GM12878 (cell line): ENCODE results near the gene MMD. TPM values are rescaled to one million over a fixed set of nuclear protein-coding genes. Genes with fewer than 3 reads are reported as not detected.
A peak's percentile ranks its signal among the peaks of the same experiment; 100 is the strongest.

Experiments used
- ELK1 ChIP-seq: IDR thresholded peaks from 2 replicates; pipeline ENCODE4 v1.6.1; 2012; ENCODE audit warnings: low read depth, low read length, improper control_type of control experiment
- LARP7 ChIP-seq: fragments of 450-650 bp; IDR thresholded peaks from 2 replicates; pipeline ENCODE4 v1.6.1; 2017; ENCODE audit warnings: mild to moderate bottlenecking
- POU2F2 ChIP-seq: IDR thresholded peaks from 3 replicates; pipeline ENCODE4 v1.6.1; 2011; ENCODE audit warnings: low read depth, mild to moderate bottlenecking, low read length, borderline replicate concordance
- SPI1 ChIP-seq: IDR thresholded peaks from 2 replicates; pipeline ENCODE4 v1.6.1; 2011; ENCODE audit warnings: low read depth, mild to moderate bottlenecking, low read length, moderate library complexity, borderline replicate concordance; ENCODE audit not compliant: insufficient read depth
- ZNF687 ChIP-seq: fragments of 450-650 bp; IDR thresholded peaks from 2 replicates; pipeline ENCODE4 v1.6.1; 2017; ENCODE audit warnings: mild to moderate bottlenecking, moderate library complexity
- polyA plus RNA-seq, 11 experiments: library from polyadenylated mRNA; depleted of rRNA in 4 of 11; unstranded in 6 of 11; stranded (reverse) in 5 of 11; fragments of >200 nt; fragmentation: Nextera tagmentation in 4 of 11; fragmentation: Illumina TruSeq in 1 of 11; extraction: Ambion mirVana in 4 of 11; extraction: Trizol in 1 of 11; gene quantifications; 1 replicate in 1 of 11; 2 replicates in 10 of 11; pipeline versions ENCODE4 v1.2.1 to v1.2.3, GENCODE V29; 2011 to 2016; ENCODE audit warnings: inconsistent platforms in 2 of 11, missing spikeins in 2 of 11, low read depth in 1 of 11
- total RNA-seq, 4 experiments: library from RNA; depleted of rRNA in 3 of 4; stranded (reverse); fragments of >200 nt in 3 of 4; fragmentation: Illumina TruSeq in 1 of 4; extraction: Trizol in 1 of 4; gene quantifications; 2 replicates each; pipeline versions ENCODE4 v1.2.1 to v1.2.3, GENCODE V29; 2013 to 2021
- TF ChIP-seq, protein P1 (sequence below): IDR thresholded peaks from 2 replicates; pipeline ENCODE4 v1.6.1; 2011; ENCODE audit warnings: low read depth, mild to moderate bottlenecking, low read length, moderate library complexity, borderline replicate concordance; ENCODE audit errors: extremely low read depth

Gene MMD
- total and polyA plus RNA-seq, 10 of the 15 experiments (the other 5 are each of a cell fraction or from before 2014, with no cell fraction given), result 8.0 to 46.7 (median 22.3) TPM

DNA sequence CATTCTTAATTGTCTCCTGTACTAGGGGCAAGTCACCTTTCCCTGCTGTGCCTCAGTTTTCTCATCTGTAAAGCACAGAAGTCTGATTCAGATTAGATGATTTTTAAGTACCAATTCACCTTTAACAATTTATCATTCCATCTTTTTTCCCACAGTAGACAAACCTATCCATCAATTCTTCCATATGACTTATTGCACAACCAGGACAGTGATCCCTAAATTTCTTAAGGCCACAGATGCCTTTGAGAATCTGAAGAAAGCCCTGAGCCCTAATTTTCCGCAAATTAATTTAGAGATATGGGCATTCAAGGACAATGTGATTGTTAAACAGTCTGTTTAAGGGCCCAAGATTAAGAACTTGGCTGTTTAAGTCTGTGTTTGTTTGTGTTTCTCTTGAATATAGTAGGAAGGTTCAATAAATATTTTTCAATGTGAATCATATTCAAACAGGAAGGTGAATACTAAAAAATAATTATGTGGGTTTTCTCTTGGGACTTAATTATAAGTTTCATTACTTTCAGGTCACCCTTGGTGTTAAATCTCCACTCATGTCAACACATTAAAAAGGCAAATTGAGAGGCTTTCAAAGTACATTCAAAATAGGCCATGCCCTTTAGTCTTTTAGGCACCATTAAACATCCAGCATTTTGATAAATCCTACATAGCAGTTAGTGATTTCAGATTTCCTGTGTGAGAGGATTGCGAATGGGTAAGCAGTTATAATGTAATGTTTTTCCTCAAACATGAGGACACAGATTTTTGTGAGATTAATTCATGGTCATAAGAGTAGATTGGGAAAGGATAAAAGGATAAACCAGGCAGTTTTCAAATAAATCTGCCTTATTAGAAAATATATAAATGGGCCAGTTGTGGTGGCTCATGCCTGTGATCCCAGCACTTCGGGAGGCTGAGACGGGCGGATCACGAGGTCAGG lies 34.9 kb upstream of the MMD start (continued):
- TF ChIP-seq ZNF687 (peak; percentile 53; the same call in 1 of the 2 replicates), ELK1 (no peak), LARP7 (no peak), POU2F2 (no peak), SPI1 (no peak)
- TF ChIP-seq, protein P1, sequence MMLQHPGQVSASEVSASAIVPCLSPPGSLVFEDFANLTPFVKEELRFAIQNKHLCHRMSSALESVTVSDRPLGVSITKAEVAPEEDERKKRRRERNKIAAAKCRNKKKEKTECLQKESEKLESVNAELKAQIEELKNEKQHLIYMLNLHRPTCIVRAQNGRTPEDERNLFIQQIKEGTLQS, result no peak
